ENCODE measurements around the gene OSTF1.

Gene OSTF1

GRCh38 chr9:75086541-75087288, 1.6 kb upstream of the OSTF1 start:
- no peak for DNase-seq

DNA sequence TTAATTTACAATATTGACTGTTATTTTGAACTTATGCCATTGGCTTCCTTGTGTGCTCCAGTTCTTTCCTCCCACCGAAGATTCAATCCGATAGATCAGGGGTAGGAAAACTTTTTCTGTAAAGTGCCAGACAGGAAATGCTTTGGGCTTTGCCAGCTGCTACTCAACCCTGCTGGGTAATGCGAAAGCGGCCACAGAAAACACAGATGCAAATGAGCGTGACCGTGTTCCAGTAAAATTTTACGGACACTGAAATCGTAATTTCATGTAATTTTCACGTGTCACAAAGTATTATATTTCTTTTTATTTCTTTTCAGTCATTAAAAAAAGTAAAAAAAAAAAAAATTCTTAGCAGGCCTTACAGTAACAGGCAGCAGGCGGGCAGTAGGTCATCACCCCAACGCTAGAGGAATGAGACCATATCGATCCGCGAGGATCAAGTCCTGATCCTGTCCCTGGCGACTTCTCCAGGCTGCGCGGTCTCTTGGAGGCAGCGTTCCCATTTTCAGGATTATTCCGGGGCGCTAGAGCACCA, 958 bp upstream of the OSTF1 start:
- no peak for DNase-seq

- peak; percentile 67 for DNase-seq
These were observed 495 bp downstream of the OSTF1 start for GRCh38 chr9:75088646-75089372.

- DNase-seq: no peak
These were observed 1.1 kb downstream of the OSTF1 start for GRCh38 chr9:75089373-75089766.

DNA sequence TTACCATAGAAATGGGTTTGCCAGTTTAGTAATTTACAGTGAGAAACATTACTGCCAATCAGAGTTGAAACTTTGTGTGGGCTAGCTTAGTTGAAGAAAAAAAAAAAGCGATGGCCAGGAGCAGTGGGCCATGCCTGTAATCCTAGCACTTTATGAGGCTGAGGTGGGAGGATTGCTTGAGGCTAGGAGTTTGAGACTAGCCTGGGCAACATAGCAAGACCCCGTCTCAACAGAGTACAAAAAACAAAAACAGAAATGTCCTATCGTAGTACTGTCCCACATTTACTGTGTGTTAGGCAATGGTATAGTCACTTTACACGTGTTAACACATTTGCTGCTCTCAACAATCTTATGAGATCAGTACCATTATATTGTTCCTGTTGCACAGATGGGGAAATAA, 2.3 kb downstream of the OSTF1 start:
- no peak for DNase-seq

DNA sequence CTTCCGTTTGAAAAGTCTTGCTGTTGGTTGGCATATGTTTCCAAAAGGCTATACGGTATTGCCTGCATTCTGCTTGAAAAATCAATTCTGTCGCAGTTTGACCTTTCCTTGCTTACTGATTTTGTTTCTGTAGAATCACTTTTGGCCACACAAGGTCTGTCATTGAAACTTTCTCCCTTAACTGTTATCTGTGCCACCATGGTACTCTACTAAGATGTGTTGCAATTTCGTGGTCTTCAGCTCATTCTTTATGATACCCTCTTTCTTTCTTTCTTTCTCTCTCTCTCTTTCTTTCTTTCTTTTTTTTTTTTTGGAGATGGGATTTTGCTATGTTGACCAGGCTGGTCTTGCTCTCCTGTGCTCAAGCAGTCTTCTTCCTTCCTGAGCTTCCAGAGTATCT, 4.5 kb downstream of the OSTF1 start:
- DNase-seq: no peak

GRCh38 chr9:75096796-75097195, 8.5 kb downstream of the OSTF1 start:
- no peak for DNase-seq

- DNase-seq: no peak
These were observed 12.8 kb downstream of the OSTF1 start for GRCh38 chr9:75101004-75101588.

DNA sequence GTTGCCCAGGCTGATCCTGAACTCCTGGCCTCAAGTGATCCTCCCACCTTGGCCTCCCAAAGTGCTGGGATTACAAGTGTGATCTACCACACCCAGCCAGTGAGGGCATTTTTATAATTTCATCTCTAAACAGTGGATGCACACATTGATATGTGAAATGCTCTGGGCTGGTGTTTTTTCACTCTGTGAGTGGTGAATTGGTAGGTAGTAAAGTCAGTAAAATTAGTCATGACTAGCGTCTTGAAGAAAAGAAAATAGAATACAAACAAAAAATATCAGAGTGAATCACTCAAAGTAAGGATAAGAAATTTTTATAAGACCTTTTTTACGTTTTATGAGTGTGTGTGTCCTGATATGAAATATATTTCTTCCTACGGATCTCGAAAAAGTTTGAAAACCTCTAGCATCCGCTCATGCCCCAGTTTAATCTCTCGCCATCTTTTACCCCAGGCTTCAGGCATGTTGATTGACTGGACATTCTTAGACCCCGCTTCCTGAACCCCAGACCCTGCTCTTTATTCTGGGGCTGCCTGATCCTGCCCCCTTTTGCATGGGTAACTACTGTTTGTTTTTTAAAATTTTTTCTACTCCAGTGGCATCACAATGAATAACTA, 14.0 kb downstream of the OSTF1 start:
- DNase-seq: no peak

- DNase-seq: no peak
These were observed 16.3 kb downstream of the OSTF1 start for GRCh38 chr9:75104607-75105006.

DNA sequence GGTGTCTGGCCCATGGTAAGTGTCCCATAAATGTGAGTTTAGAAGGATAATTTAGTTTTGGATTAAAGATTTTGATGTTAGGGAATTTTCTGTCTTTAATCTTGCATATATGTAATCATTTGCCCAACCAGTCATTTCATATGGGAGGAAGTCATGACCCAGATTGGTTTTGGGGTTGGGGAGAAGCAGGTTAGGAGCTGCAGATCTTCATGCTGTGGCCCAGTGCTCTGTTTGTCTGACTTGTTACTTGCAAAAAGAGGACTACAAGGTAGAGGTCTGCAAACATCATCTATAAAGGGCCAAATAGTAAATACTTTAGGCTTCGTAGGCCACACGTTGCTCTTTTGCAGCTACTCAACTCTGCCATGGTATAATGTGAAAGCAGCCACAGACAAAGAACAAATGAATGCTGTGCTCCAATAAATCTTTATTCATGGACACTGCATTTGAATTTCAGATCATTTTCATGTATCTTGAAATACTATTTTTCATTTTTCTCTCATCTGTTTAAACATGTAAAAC, 16.8 kb downstream of the OSTF1 start:
- DNase-seq: no peak

GRCh38 chr9:75105841-75106240, 17.5 kb downstream of the OSTF1 start:
- no peak for DNase-seq

GRCh38 chr9:75106857-75107256, 18.5 kb downstream of the OSTF1 start:
- DNase-seq: no peak

DNA sequence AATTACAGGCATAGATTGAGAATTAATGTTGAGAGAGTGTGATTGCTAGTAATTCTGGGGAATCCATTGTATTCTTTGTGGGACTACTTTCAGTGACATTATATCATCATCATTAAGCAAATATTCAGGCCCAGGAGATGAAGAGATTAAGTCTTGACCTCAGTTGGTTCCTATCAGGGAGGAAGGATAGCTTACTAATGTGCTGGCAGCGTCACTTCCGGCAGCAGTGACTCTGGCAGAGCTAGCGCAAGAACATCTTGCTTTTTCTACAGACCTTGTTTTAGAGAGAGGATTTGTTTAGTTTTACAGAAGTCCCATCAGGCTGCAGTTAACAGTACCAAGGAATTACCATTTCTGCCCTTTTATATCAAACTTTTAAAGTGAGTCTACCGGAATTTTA, 20.3 kb downstream of the OSTF1 start:
- no peak for DNase-seq

DNA sequence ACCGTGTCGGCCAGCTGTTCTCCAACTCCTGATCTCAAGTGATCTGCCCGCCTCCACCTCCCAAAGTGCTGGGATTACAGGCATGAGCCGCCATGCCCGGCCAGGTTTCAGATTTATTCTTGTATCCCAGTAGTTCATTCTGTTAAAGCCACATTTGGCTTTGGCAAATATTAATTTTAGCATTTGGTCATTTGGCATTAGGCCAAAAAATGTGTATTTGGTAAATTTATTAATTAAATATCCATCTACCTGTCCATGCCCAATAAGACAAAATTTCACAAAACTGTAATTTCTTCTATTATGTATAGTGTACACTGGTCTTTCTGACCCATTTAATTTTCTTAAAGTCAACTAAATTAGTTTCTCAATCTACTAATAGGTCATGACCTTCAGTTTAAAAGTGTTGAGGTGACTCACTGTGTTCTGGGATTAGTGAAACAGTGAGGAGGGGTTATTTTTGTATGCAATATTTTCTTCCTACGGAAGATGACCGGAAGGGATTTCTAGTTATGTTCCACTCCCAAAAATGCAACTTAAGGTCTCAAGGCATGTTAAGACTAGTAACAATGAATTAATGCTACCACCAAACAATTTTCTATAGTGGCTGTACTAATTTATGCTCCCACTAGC, 21.0 kb downstream of the OSTF1 start:
- no peak for DNase-seq

DNA sequence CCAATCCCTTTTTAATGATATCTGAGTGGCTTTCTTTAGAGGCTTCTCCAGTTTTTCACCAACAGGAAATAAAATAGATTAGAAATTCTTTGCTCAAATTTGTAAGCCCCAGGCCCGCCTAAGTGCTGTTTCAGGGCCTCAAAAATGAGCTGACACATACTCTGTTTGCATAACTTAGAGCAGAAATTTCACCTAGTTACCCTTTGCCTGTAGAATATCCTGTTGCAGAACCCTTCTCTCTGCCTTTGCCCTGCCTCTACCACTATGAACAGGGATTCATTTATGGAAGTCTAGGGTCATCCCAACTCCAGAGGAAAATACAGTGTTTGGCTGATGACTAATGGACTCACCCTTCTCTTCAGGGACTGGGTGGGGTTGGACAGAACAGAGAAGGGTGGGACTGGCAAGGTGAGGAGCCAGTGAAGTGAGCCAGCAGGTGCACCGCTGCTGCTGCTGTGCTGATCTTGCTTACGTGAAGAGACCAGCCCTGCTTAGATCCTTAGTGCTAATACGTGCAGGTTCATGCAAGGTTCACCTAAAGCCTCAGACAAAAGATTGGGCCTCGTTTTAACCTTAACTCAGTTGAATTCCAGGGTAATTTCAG, 22.8 kb downstream of the OSTF1 start:
- DNase-seq: peak; percentile 34

- DNase-seq: no peak
These were observed 24.5 kb downstream of the OSTF1 start for GRCh38 chr9:75112789-75113188.

- DNase-seq: no peak
These were observed 28.0 kb downstream of the OSTF1 start for GRCh38 chr9:75116306-75116705.

DNA sequence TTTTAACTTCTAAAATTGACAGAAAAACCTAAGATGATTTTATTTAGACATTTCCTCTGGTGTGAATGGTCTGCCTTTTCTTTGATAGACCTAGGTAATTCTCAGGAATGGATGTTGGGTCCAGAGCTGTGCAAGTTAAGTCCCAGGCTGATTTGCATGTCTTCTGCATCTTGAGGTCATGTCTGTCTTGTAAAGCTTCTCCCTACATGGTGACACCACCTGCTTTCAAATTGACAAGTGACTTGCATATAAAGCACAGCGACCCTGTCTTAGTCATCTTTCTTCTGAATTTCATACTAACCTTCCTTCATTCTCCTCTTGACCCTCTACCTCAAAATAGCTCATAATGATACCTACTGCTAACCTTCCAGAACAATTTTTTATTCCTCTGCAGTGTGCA, 29.2 kb downstream of the OSTF1 start:
- DNase-seq: no peak

- DNase-seq: no peak
These were observed 32.4 kb downstream of the OSTF1 start for GRCh38 chr9:75120686-75121085.

- DNase-seq: no peak
These were observed 33.7 kb downstream of the OSTF1 start for GRCh38 chr9:75121914-75122558.

DNA sequence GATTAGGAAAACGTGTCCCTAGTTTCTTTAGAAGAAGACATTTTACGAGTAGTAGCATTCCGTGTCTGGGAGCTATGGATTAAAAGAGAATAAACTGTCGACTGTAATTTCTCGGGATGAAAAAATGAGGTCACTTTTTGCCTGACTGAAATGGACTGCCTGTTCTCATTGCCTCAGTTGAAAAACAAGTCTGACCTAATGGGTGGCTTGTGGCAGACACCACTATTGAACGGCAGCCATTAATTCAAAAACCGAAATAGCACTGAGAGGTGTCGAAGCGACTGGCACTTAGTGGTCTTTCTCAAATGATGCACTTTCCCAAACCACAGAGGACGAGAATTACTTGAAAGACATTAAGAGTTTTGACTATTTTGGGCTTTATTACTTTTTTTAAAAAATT, 35.4 kb downstream of the OSTF1 start:
- no peak for DNase-seq
